GM18520 (cell line): ENCODE measurements around the gene PMEL.
"Not testable (repeated sequence)": the region's sequence is repeated elsewhere in the genome, so short reads cannot be mapped to it uniquely, and the experiment has no call there.

ENCODE experiments used
- ATAC-seq: cut with Tn5 transposase; IDR thresholded peaks from one replicate; pipeline ENCODE4 v1.9.1; 2021; ENCODE audit not compliant: unreplicated experiment

The PMEL gene

DNA sequence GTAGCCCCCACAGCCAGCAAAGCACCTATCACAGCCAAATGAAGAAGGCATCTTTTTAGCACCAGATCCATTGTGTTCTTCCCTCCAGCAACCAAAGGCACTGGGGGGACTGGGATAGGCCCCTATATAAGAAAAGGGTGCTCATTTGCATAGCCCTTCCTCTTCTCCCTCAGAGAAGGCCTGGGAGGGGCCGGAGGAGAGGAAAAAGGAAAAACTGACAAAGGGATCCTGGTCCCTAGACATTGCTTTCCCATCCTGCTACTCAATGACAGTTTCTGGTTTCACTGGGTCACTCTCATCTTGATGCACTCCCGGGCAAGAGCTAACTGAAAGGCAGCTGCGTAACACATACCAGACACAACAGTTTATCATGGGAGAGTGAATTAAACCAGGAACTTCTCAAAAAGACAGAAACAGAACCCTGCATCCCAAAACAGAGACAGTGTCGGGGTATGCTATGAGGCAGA is at the start of gene PMEL:
Gene PMEL (minus strand): TSS at position 102 of the 467 bp plus-strand sequence. CDS start 31 bp downstream, at position 71.
- no peak for ATAC-seq

DNA sequence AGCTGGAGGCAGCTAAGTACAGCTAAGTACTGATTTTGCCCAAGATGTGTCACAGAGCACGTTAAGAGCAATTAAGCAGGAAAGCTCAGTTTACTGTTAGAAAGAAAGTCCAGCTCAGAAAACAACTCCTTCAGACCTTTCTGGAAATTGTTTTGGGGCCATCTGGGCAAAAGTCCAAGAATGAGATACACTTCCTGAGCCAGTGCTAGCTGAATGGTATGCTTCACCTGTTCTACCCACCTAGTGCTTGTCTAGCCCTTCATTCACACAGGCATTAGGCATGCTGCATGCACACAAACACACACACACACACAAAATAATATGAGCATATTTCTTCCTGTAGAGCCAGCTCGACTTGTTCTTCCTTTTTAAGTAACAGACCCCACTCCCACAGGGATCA is 48.4 kb upstream of the PMEL start:
- ATAC-seq = no peak

DNA sequence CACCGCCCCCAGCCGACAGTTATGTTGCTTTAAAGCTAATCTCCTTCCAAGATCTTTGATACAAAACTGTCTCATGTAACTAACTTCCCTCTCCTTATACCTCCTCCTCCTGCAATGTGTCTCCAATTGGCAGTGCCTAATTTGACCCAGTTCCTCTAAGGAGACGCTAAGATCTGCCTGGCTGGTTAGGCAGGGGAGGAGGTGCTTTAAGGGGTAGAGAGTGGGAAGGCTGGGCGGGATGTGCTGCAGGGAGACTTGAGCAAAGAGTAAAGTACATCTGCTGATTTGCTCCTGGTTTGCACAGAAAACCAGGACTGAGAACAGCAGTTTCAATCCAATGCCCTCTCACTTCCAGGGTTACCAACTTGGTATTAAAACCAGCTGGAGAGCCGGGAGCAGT is 47.6 kb upstream of the PMEL start:
- no peak for ATAC-seq

- ATAC-seq = no peak
Measured at GRCh38 chr12:56011509-56012090, 45.8 kb upstream of the PMEL start.

DNA sequence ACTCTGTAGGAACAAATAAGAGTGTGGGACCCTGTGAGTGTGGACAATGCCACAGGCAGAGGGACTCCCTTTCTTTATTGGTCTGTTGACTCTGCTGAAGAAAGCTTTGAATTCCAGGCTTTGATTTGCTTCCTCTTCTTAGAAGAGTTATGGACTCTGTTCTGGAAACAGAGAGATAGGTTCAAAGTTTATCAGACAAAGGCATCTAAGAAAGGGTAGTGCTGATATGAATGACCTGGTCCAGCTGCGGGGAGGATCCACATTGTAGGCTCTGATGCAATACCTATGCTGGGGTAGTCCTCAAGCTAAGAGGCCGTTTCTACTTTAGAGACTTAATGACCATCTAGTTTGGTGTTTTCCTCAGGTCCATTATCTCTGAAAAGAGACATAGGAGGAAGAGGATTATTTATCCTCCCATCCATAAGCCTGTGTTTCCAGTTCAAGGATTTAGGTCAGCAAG is 44.3 kb upstream of the PMEL start:
- ATAC-seq = no peak

GRCh38 chr12:56007564-56008559 is 42.0 kb upstream of the PMEL start:
- no peak for ATAC-seq

GRCh38 chr12:56004211-56004610 is 38.4 kb upstream of the PMEL start:
- ATAC-seq = no peak

- not testable (repeated sequence) for ATAC-seq
Measured at GRCh38 chr12:56003376-56003775, 37.5 kb upstream of the PMEL start.

DNA sequence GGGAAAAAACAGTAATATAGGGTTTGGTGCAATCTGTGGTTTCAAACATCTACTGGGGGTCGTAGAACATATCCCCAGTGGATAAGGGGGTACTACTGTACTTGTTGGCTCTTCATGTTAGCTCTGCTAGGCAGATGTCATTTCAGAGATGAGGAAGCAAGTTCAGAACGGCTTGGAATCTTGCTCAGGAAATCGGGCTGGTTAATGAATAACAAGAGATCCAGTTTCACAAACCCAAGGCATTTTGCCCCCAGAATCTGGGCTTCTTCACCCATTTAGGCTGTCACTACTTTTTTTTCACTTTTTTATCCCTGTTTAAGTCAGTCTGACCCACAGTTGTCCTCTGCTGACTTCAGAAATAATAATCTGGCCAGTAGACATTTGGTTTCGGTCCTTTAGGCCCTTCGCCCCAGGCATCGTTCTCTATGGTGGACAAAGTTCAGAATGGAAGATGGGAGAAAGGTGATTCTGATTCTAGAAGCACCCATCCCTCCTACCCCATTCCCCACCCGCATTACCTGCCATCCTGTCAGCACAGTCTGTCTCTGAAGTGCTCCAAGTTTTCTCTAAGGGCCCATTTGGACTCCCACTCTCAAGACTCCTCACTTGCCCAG is 35.8 kb upstream of the PMEL start:
- no peak for ATAC-seq

GRCh38 chr12:55999999-56000540 is 34.2 kb upstream of the PMEL start:
- not testable (repeated sequence) for ATAC-seq

GRCh38 chr12:55999522-55999921 is 33.7 kb upstream of the PMEL start:
- not testable (repeated sequence) for ATAC-seq

- ATAC-seq = no peak
Measured at GRCh38 chr12:55997535-55997859, 31.7 kb upstream of the PMEL start.

DNA sequence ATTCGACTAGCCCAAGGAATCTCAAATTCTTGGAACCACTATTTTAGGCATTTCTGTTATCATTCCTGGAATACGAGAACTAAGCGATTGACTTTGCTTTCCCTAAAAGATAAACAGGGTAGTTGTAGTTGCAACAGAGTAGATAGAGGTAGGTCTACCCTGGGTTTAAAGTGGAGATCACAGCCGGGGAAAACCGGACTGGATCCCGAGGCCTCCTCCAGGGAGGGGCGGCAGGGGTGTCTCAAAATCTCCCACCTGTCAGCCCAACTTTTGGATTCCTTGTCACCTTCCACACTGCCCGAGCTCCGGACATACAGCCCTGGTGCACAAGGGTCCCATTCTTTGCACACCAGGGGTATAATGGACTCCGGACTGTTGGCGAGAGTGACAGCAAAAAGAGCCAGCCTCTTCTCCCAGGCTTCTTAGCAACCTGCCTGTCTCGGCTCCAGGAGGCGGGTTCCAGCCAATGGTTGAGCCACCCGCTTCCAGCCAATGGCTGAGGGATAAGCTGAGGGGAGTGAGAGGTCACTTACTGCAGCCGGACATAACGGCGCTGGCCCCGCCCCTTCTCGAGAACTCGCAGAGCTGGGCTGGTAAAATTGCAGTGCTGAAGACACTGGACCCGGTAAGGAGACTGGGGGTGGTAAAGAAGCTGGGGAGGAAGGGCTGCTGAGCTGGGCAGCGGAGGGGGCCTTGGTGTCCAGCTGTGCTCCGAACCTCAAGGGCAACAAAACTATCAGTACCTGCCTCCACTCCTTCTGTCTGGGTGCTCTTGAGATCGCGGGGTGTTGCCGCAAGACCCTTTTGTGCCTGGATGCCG is 31.1 kb upstream of the PMEL start, which contains the start of gene SUOX:
Gene SUOX (plus strand): TSS at position 562 of the 820 bp plus-strand sequence. CDS start 4,946 bp downstream, outside the sequence.
- ATAC-seq = peak; percentile 99

- ATAC-seq = no peak
Measured at GRCh38 chr12:55996201-55996714, 30.4 kb upstream of the PMEL start.

DNA sequence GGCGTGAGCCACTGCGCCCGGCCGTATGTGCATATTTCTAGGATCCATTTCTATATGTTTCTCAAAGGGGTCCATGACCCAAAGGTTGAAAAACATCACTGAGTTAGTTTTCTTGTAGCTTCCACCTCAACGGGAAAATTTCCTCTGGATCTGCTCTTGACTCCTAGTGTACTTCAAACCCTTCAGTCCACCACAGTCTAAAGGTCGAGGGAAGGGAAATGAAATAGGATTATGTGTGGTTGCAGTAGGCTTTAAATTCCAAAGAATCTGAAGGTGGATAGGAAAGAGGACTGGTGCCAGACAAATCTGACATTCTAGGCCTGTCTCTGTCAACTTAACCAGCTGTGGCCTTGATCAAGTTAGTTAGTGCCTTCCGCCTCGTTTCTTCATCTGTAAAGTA is 29.5 kb upstream of the PMEL start:
- ATAC-seq = no peak

- no peak for ATAC-seq
Measured at GRCh38 chr12:55993230-55993853, 27.5 kb upstream of the PMEL start.

- ATAC-seq = no peak
Measured at GRCh38 chr12:55991110-55991509, 25.3 kb upstream of the PMEL start.

- not testable (repeated sequence) for ATAC-seq
Measured at GRCh38 chr12:55985976-55986375, 20.1 kb upstream of the PMEL start.

GRCh38 chr12:55985341-55985740 is 19.5 kb upstream of the PMEL start:
- ATAC-seq = no peak

DNA sequence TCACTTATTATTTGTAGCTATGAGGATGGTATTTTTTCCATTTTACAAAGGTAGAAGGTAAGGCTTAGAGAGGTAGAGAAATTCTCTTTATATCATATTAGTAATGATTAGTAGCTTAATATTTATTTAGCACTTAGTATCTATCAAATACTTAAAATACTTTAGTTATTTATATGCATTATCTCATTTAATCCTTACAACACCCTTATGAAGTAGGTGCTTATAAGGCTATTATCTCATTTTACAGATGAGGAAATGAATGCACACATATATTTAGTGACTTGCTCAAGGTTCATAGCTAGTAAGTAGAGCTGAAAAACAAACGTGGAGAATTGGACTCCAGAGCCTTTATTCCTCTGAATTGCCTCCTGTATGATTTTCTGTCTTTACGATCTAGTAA is 19.0 kb upstream of the PMEL start:
- no peak for ATAC-seq
